Osteoblast (primary cell): ENCODE data around the gene ALG14. TPM values are rescaled to one million over a fixed set of nuclear protein-coding genes. Genes with fewer than 3 reads are reported as not detected.
"Not testable (repeated sequence)": the region's sequence is repeated elsewhere in the genome, so short reads cannot be mapped to it uniquely, and the experiment has no call there.

Source experiments
- DNase-seq: peaks from one replicate; pipeline ENCODE4 v3.0.0; 2011; ENCODE audit warnings: low spot score, mixed read lengths; ENCODE audit not compliant: insufficient read length; ENCODE audit errors: missing footprints
- H2AFZ ChIP-seq: 2 replicates; pipeline ENCODE4 v1.6.0; 2011; ENCODE audit warnings: mild to moderate bottlenecking, low read length
- H3K27ac ChIP-seq: 2 replicates; pipeline ENCODE4 v1.5.1; 2011; ENCODE audit warnings: mild to moderate bottlenecking, low read depth, low read length, moderate library complexity
- H3K27me3 ChIP-seq: 2 replicates; pipeline ENCODE4 v1.6.0; 2012; ENCODE audit warnings: mild to moderate bottlenecking, control low read depth, inconsistent platforms, low read length, moderate library complexity; ENCODE audit not compliant: insufficient read depth
- H3K36me3 ChIP-seq: 2 replicates; pipeline ENCODE4 v1.5.1; 2011; ENCODE audit warnings: mild to moderate bottlenecking, low read length, control low read depth, moderate library complexity; ENCODE audit not compliant: insufficient read depth
- H3K4me1 ChIP-seq: 2 replicates; pipeline ENCODE4 v1.5.1; 2011; ENCODE audit warnings: mild to moderate bottlenecking, low read length, control low read depth, moderate library complexity; ENCODE audit not compliant: insufficient read depth
- H3K4me2 ChIP-seq: 2 replicates; pipeline ENCODE4 v1.6.0; 2011; ENCODE audit warnings: mild to moderate bottlenecking, low read length; ENCODE audit not compliant: insufficient read depth
- H3K4me3 ChIP-seq: fragments of 200-600 bp; sonication (generic); 3 replicates; pipeline ENCODE4 v1.5.1; 2012; ENCODE audit warnings: mild to moderate bottlenecking, low read length, inconsistent platforms; ENCODE audit not compliant: insufficient read depth
- H3K79me2 ChIP-seq: 2 replicates; pipeline ENCODE4 v1.6.0; 2012; ENCODE audit warnings: mild to moderate bottlenecking, low read length, control low read depth, inconsistent platforms; ENCODE audit not compliant: insufficient read depth
- H3K9me3 ChIP-seq: 2 replicates; pipeline ENCODE4 v1.5.1; 2011; ENCODE audit warnings: low read depth, low read length, control low read depth
- H4K20me1 ChIP-seq: 2 replicates; pipeline ENCODE4 v1.6.0; 2012; ENCODE audit warnings: mild to moderate bottlenecking, low read length, control low read depth; ENCODE audit not compliant: insufficient read depth
- CTCF ChIP-seq: IDR thresholded peaks from 2 replicates; pipeline ENCODE4 v1.5.1; 2011; ENCODE audit warnings: mild to moderate bottlenecking, low read depth, low read length, moderate library complexity; ENCODE audit errors: extremely low read depth
- total RNA-seq: library from RNA; depleted of rRNA; stranded (reverse); fragments of >200 nt; gene quantifications from 2 replicates; pipeline ENCODE4 v1.2.3, GENCODE V29; 2012

The ALG14 gene
- total RNA-seq, 1 donor: 1.4 TPM

DNA sequence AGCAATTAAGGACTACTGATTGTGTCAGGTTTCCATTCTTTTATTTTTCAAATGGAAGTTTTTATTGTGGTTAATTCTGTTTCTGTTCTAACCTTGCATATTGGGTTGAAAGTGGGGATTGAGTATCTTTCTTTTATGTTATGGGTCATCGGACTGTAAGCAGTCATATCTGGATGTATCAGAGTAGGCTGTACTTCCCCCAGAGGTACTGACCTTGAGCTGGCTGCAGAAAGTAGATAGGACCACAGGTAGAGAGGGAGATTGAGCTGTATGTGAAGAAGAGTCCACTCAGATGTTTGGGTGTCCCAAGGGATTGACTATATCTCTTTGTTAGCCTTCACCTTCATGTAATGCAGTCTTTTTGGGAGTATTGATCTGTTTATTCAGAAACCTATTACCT is 20.5 kb upstream of the ALG14 start:
- peaks cover 3% of the 10 kb centered on the region for H3K4me1 ChIP-seq
- no peak overlapping the region for H3K27ac ChIP-seq
- no peaks in the 10 kb centered on the region for H3K79me2 ChIP-seq
- H3K9me3 ChIP-seq: no peaks in the 10 kb centered on the region
- H3K4me2 ChIP-seq: no peak overlapping the region
- no peak overlapping the region for H2AFZ ChIP-seq
- no peak for TF ChIP-seq CTCF
- H3K36me3 ChIP-seq: no peaks in the 10 kb centered on the region
- DNase-seq: no peak
- H3K27me3 ChIP-seq: no peaks in the 10 kb centered on the region
- H4K20me1 ChIP-seq: no peaks in the 10 kb centered on the region
- H3K4me3 ChIP-seq: no peak overlapping the region

DNA sequence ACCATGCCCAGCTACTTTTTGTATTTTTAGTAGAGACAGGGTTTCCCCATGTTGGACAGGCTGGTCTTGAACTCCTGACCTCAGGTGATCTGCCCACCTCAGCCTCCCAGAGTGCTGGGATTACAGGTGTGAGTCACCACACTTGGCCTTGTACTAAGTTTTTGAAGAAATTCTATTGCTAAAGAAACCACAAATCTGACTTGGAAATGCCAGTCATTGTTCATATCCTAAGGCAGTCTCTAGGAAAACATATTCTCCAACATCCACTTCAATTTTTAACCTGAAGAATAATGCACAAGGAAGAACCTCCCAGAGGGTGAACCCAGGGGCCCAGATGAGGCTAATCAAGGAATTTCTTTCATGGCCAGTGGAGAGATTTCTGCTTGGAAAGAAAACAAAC is 20.1 kb upstream of the ALG14 start:
- H3K27ac ChIP-seq, H3K4me1 ChIP-seq, H3K9me3 ChIP-seq, H2AFZ ChIP-seq, H3K36me3 ChIP-seq, DNase-seq, H3K4me3 ChIP-seq, H3K4me2 ChIP-seq, H3K79me2 ChIP-seq, H3K27me3 ChIP-seq, H4K20me1 ChIP-seq: not testable (repeated sequence)

DNA sequence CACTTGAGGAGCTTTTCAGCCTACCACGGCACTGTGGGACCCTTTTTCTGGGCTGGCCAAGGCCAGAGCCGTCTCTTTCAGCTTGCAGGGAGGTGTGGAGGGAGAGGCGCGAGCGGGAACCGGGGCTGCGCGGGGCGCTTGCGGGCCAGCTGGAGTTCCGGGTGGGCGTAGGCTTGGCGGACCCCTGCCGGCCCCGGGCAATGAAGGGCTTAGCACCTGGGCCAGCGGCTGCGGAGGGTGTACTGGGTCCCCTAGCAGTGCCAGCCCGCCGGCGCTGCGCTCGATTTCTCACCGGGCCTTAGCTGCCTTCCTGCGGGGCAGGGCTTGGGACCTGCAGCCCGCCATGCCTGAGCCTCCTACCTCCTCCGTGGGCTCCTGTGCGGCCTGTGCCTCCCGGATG is 18.5 kb upstream of the ALG14 start:
- H4K20me1 ChIP-seq, H3K27me3 ChIP-seq, H3K9me3 ChIP-seq, H2AFZ ChIP-seq, H3K4me2 ChIP-seq, H3K79me2 ChIP-seq, H3K27ac ChIP-seq, H3K36me3 ChIP-seq, H3K4me3 ChIP-seq, DNase-seq: not testable (repeated sequence)
- H3K4me1 ChIP-seq: peaks cover 14% of the 10 kb centered on the region

- no peaks in the 10 kb centered on the region for H3K79me2 ChIP-seq
- DNase-seq: no peak
- H4K20me1 ChIP-seq: no peaks in the 10 kb centered on the region
- peaks cover 14% of the 10 kb centered on the region for H3K4me1 ChIP-seq
- TF ChIP-seq CTCF: no peak
- H3K9me3 ChIP-seq: no peaks in the 10 kb centered on the region
- no peak overlapping the region for H2AFZ ChIP-seq
- H3K4me2 ChIP-seq: no peak overlapping the region
- H3K27ac ChIP-seq: no peak overlapping the region
- no peaks in the 10 kb centered on the region for H3K36me3 ChIP-seq
- no peaks in the 10 kb centered on the region for H3K27me3 ChIP-seq
- no peak overlapping the region for H3K4me3 ChIP-seq
Measured at GRCh38 chr1:95089650-95090287, 17.0 kb upstream of the ALG14 start.

GRCh38 chr1:95088303-95088702 is 15.6 kb upstream of the ALG14 start:
- H3K36me3 ChIP-seq: no peaks in the 10 kb centered on the region
- no peaks in the 10 kb centered on the region for H3K9me3 ChIP-seq
- H4K20me1 ChIP-seq: no peaks in the 10 kb centered on the region
- no peak for TF ChIP-seq CTCF
- H3K4me2 ChIP-seq: no peak overlapping the region
- H3K79me2 ChIP-seq: no peaks in the 10 kb centered on the region
- H3K4me3 ChIP-seq: no peak overlapping the region
- no peaks in the 10 kb centered on the region for H3K27me3 ChIP-seq
- DNase-seq: no peak
- no peak overlapping the region for H3K27ac ChIP-seq
- peak overlapping the region; percentile 82 for H2AFZ ChIP-seq
- peaks cover 14% of the 10 kb centered on the region for H3K4me1 ChIP-seq
